Activated T-helper 17 cell treated with anti-CD3 and anti-CD28 coated beads, Interleukin-2, amount 50 U/mL, for 72 hours (primary cell): Measurements from ENCODE around the gene SYAP1. TPM values are rescaled to one million over a fixed set of nuclear protein-coding genes. Genes with fewer than 3 reads are reported as not detected.
A peak's percentile ranks its signal among the peaks of the same experiment; 100 is the strongest.
"Not testable (repeated sequence)": the region's sequence is repeated elsewhere in the genome, so short reads cannot be mapped to it uniquely, and the experiment has no call there.

Experiments used
- ATAC-seq: fragments of 150-1000 bp; cut with Tn5 transposase; replicated peaks from 2 replicates; pipeline ENCODE4 v1.10.0; 2021; ENCODE audit warnings: mild to moderate bottlenecking, moderate library complexity
- H3K27ac Mint-ChIP-seq: one replicate; pipeline ENCODE4 v1.8.0; 2022; ENCODE audit warnings: mixed read lengths
- H3K27me3 Mint-ChIP-seq: one replicate; pipeline ENCODE4 v1.8.0; 2022; ENCODE audit warnings: mixed read lengths
- H3K36me3 Mint-ChIP-seq: one replicate; pipeline ENCODE4 v1.8.0; 2022; ENCODE audit warnings: low read depth, mild to moderate bottlenecking, mixed read lengths
- H3K4me1 Mint-ChIP-seq: one replicate; pipeline ENCODE4 v1.8.0; 2022; ENCODE audit warnings: mixed read lengths
- H3K4me3 Mint-ChIP-seq: one replicate; pipeline ENCODE4 v1.8.0; 2022; ENCODE audit warnings: mild to moderate bottlenecking, mixed read lengths
- H3K9me3 Mint-ChIP-seq: one replicate; pipeline ENCODE4 v1.8.0; 2022; ENCODE audit warnings: mixed read lengths
- total RNA-seq, 2 donors: library from RNA; stranded (reverse); gene quantifications; one replicate each; pipeline ENCODE4 v1.2.3, GENCODE V29; 2022

SYAP1 gene
- total RNA-seq, 2 donors from 2014 or later, result 14.7 to 17.3 TPM

DNA sequence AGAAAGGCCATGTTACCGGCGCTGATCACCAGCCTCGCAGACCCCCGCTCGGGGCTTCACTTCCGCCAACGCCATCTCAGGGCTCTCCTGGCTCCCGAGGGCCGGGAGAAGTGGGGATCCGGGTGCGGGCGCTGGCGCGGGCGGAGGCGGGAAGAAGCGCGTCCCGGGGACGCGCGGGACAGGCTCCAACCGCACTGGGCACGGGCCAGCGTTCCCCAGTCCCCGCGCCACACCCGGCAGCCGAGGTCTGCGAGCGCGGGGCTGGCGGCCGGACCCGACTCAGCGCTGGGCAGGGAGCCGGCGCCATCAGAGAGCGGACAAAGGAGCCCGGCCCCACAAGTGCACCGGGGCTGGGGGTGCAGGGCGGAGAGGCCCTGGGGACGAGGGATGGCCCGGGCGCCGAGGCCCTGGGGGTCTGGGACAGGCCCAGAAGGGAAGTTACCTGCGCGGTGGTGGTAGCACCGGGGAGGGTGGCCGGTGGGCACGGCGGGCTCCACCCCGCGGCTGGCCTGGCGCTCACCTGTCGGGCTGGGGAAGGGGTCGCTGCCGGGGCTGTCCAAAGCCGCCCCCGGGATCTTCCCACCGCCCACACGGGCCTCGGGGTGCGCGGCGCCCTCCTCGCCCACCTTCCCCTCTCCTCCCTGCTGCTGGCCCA, 7.4 kb upstream of the SYAP1 start:
- no peaks in the 10 kb centered on the region for H3K4me1 Mint-ChIP-seq
- H3K27me3 Mint-ChIP-seq, result no peaks in the 10 kb centered on the region
- H3K4me3 Mint-ChIP-seq, result peak overlapping the region; percentile 80
- peak; percentile 53 for ATAC-seq
- no peaks in the 10 kb centered on the region for H3K36me3 Mint-ChIP-seq
- no peak overlapping the region for H3K27ac Mint-ChIP-seq
- H3K9me3 Mint-ChIP-seq, result no peaks in the 10 kb centered on the region

DNA sequence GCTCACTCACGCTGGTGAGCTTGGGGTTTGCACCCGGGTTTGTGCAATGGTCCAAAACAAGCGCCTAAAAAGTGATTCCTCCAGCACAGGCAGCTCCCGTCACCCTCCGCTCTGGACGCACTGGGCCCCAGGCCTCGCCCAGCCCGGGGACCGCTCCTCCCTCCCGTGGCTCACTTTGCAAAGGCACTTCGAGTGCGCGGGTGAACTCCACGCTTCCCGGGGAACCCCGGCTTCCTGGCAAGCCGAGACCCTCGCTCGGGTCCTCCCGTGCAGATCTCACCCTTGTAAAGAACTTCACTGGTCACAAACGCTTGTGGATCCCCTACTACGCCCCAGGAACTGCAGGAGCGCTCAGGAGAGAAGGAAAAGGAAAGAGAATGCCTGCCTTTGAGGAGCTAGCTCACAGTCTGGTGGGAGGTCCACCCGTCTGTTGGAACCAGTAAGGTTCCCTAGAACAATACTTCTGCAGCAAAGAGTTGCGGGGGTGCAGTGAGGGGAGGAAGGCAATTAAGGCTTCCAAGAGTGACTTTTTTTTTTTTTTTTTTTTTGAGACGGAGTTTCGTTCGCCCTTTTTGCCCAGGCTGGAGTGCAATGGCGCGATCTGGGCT, 6.8 kb upstream of the SYAP1 start, which contains the start of gene CTPS2:
Gene CTPS2, minus strand, starts transcription at position 122 of the 608 bp plus-strand sequence. CDS start 9,767 bp downstream, outside the sequence.
- peak; percentile 96 for ATAC-seq
- Mint-ChIP-seq H3K27ac (peak within 1 kb of the TSS; percentile 65), H3K4me3 (peak within 1 kb of the TSS; percentile 80), H3K9me3 (no peaks in the 10 kb centered on the region), H3K4me1 (no peaks in the 10 kb centered on the region), H3K36me3 (no peaks in the 10 kb centered on the region), H3K27me3 (no peaks in the 10 kb centered on the region)

- H3K36me3 Mint-ChIP-seq, result peaks cover 3% of the 10 kb centered on the region
- H3K4me3 Mint-ChIP-seq, result no peak overlapping the region
- no peaks in the 10 kb centered on the region for H3K4me1 Mint-ChIP-seq
- no peaks in the 10 kb centered on the region for H3K9me3 Mint-ChIP-seq
- no peak for ATAC-seq
- H3K27me3 Mint-ChIP-seq, result no peaks in the 10 kb centered on the region
- H3K27ac Mint-ChIP-seq, result no peak overlapping the region
Measured at GRCh38 chrX:16714504-16714903, 4.9 kb upstream of the SYAP1 start.

GRCh38 chrX:16715638-16716037, 3.8 kb upstream of the SYAP1 start:
- not testable (repeated sequence) for H3K4me1 Mint-ChIP-seq, H3K27me3 Mint-ChIP-seq, ATAC-seq, H3K9me3 Mint-ChIP-seq, H3K27ac Mint-ChIP-seq, H3K36me3 Mint-ChIP-seq, H3K4me3 Mint-ChIP-seq

- not testable (repeated sequence) for H3K27ac Mint-ChIP-seq, ATAC-seq, H3K9me3 Mint-ChIP-seq, H3K4me1 Mint-ChIP-seq, H3K4me3 Mint-ChIP-seq, H3K36me3 Mint-ChIP-seq, H3K27me3 Mint-ChIP-seq
Measured at GRCh38 chrX:16716451-16716850, 3.0 kb upstream of the SYAP1 start.

- no peak for ATAC-seq
- H3K36me3 Mint-ChIP-seq, result peaks cover 6% of the 10 kb centered on the region
- H3K9me3 Mint-ChIP-seq, result no peaks in the 10 kb centered on the region
- peak overlapping the region; percentile 91 for H3K4me3 Mint-ChIP-seq
- H3K27me3 Mint-ChIP-seq, result no peaks in the 10 kb centered on the region
- H3K4me1 Mint-ChIP-seq, result peaks cover 4% of the 10 kb centered on the region
- peak overlapping the region; percentile 94 for H3K27ac Mint-ChIP-seq
Measured at GRCh38 chrX:16718824-16719333, 533 bp upstream of the SYAP1 start.

DNA sequence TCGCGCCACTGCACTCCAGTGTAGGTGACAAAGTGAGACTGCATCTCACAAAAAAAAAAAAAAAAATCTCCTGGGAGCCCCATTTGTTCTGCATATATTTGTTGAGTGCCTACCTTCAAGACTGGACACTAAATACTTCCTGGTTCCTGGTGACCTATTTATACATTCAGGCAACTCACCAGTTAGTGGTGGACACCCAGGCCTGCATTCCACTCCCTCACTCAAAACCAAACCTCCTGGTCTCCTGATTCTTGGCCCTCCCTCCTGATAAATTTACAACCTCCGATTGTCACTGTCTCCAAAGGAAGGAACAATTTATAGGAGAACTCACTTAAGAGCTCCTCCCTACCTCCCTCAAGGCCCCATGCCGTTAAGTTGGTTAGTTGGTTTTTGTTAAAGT, 3.1 kb downstream of the SYAP1 start:
- Mint-ChIP-seq H3K4me1 (peaks cover 8% of the 10 kb centered on the region), H3K4me3 (no peak overlapping the region), H3K36me3 (peaks cover 14% of the 10 kb centered on the region), H3K27me3 (no peaks in the 10 kb centered on the region), H3K27ac (no peak overlapping the region), H3K9me3 (no peaks in the 10 kb centered on the region)
- ATAC-seq, result no peak

GRCh38 chrX:16725072-16725471, 5.7 kb downstream of the SYAP1 start:
- Mint-ChIP-seq H3K27me3 (no peaks in the 10 kb centered on the region), H3K4me1 (peaks cover 8% of the 10 kb centered on the region), H3K9me3 (no peaks in the 10 kb centered on the region), H3K27ac (no peak overlapping the region), H3K4me3 (no peak overlapping the region), H3K36me3 (peaks cover 8% of the 10 kb centered on the region)
- ATAC-seq, result no peak

GRCh38 chrX:16726347-16726988, 7.1 kb downstream of the SYAP1 start:
- not testable (repeated sequence) for H3K27me3 Mint-ChIP-seq, H3K9me3 Mint-ChIP-seq, H3K4me3 Mint-ChIP-seq, H3K27ac Mint-ChIP-seq, H3K4me1 Mint-ChIP-seq, H3K36me3 Mint-ChIP-seq, ATAC-seq

DNA sequence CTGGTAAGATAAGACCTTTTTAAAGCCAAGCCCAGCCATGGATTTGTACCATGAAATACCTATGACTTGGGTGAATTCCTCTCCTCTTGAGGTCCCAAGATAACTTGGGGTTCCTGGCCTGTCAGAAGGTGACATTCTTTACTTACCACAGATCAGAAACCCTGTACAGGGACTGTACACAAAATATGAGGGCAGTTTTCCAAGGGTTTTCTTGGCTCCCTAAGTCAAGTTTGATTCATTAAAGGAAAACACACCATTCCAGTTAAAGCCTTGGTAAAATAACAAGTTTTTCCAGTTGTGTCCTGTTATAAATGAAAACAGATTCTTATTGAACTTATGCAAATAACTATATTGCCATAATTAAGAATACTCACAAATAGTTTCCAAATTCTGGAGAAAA, 8.2 kb downstream of the SYAP1 start:
- no peak for ATAC-seq
- Mint-ChIP-seq H3K4me3 (no peak overlapping the region), H3K9me3 (no peaks in the 10 kb centered on the region), H3K36me3 (peaks cover 8% of the 10 kb centered on the region), H3K27ac (no peak overlapping the region), H3K4me1 (peaks cover 5% of the 10 kb centered on the region), H3K27me3 (no peaks in the 10 kb centered on the region)

DNA sequence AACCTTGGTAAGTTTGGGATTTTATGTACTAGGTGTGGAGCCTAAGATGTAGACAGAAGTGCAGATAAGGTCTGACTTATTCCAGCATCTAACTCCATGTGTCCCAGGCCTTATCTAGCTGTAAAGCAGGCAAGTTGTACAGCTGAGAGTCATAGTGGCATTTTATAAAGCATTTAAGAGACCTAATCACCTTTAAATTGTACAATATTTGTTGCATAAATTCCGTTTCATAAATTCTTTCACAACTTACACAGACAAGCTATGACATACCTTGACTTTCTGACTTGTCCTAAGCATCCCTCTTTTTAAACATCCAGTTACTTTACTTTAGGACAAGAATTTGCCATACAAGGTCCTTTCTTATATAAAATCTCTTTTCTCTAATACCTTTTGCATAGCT, 11.0 kb downstream of the SYAP1 start:
- peaks cover 8% of the 10 kb centered on the region for H3K4me1 Mint-ChIP-seq
- H3K36me3 Mint-ChIP-seq, result peaks cover 15% of the 10 kb centered on the region
- H3K27ac Mint-ChIP-seq, result no peak overlapping the region
- ATAC-seq, result no peak
- no peak overlapping the region for H3K4me3 Mint-ChIP-seq
- no peaks in the 10 kb centered on the region for H3K27me3 Mint-ChIP-seq
- no peaks in the 10 kb centered on the region for H3K9me3 Mint-ChIP-seq

DNA sequence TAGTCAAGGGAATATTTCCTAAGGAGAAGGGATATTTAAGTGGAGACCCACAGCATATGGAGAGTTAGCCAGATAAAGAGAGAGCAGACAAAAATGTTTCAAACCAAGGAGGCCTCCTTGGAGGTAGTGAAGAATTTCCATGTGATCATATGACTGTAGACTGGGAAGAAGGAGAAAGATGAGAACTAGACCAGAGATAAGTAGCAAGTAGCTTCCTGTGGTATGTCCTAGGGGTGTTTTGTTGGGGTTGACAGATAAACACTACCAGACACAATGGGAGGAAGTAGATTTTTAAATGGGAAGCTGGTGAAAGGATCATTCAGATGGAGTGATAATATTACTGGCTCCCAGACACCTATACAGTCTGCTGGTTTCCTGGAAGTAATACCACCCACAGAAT, 13.6 kb downstream of the SYAP1 start:
- ATAC-seq, result no peak
- no peak overlapping the region for H3K4me3 Mint-ChIP-seq
- H3K27ac Mint-ChIP-seq, result no peak overlapping the region
- peaks cover 37% of the 10 kb centered on the region for H3K36me3 Mint-ChIP-seq
- no peaks in the 10 kb centered on the region for H3K27me3 Mint-ChIP-seq
- H3K4me1 Mint-ChIP-seq, result peaks cover 5% of the 10 kb centered on the region
- no peaks in the 10 kb centered on the region for H3K9me3 Mint-ChIP-seq

DNA sequence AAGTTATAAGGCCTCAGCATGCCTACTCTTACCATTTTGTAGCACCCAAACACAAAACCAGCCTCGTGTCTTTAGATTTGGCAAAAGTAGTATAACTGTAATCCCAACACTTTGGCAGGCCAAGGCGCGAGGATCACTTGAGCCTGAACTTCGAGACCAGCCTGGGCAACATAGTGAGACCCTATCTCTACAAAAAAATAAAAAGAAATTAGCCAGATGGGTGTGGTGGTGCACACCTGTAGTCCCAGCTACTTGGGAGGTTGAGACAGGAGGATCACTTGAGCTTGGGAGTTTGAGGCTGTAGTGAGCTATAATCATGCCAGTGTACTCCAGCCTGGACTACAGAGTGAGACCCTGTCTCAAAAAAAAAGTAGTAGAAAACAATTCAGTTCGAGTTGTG, 17.6 kb downstream of the SYAP1 start:
- peaks cover 72% of the 10 kb centered on the region for H3K36me3 Mint-ChIP-seq
- H3K4me3 Mint-ChIP-seq, result no peak overlapping the region
- H3K9me3 Mint-ChIP-seq, result no peaks in the 10 kb centered on the region
- H3K27ac Mint-ChIP-seq, result no peak overlapping the region
- no peaks in the 10 kb centered on the region for H3K27me3 Mint-ChIP-seq
- no peak for ATAC-seq
- peaks cover 5% of the 10 kb centered on the region for H3K4me1 Mint-ChIP-seq

DNA sequence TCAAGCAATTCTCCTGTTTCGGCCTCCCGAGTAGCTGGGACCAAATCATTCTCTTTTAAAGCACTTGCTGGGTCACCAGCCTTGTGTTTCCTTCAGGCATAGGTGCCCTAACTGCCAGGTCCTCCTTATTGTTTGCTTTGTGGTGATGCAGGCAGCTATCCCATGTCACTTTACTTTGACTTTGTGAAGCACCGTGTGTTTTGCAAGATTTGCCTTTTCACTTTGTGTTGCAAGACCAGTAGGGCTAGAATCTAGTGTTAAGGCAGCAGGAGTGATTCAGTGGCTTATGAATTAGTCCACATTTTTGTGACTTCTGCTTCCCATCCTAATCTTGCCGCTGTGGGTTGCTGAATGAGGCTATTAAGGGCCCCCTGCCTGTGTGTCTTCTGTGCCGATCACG, 20.2 kb downstream of the SYAP1 start:
- H3K4me3 Mint-ChIP-seq, result no peak overlapping the region
- no peak overlapping the region for H3K27ac Mint-ChIP-seq
- peaks cover 91% of the 10 kb centered on the region for H3K36me3 Mint-ChIP-seq
- no peaks in the 10 kb centered on the region for H3K4me1 Mint-ChIP-seq
- no peaks in the 10 kb centered on the region for H3K27me3 Mint-ChIP-seq
- no peaks in the 10 kb centered on the region for H3K9me3 Mint-ChIP-seq
- ATAC-seq, result no peak
